NCI-H2196 treated with DMSO at 0.1 percent for 48 hours (cell line): ENCODE data around the gene PRKN.

ENCODE experiments used
- DNase-seq: peaks from one replicate; lab custom pipeline; 2025; ENCODE audit not compliant: unreplicated experiment; lab: John Stamatoyannopoulos, UW

The PRKN gene

DNA sequence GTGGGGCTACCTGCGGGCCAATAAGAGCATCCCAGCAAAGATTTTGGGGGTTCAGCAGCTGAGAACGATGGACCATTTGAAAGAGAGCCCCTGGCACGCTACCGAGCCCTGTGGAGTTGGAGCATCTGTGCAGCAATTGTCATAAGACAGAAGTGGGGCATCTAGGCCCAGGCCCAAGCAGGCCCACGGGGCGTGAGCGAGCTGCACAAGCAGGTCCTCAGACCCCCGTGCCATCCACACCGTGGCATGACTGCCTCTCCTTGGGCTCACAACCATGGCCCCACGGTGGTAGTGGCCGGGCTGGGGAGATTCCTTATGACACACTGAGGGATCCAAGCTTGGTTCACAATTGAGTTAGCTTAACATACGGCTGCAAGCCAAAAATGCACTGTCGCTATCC, 1350.5 kb downstream of the PRKN start:
- no peak for DNase-seq

DNA sequence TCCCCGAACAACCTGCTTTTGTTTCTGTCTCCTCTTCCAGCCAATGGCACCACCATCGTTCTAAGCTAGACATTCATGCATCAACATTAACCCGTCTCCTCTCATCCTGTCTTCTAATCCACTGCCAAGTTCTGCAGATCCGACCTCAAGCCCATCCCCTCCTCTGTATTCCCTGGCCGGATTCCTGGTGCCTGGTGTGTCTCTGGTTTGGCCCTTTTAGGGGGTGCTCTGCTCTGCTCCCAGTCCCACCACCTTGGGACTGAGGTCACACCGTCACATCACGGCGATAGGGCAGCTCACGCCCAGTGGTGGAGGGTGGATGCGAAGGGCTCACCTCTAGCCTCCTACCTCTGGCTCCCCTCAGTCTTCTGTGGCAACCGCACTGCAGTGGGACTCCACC, 1351.2 kb downstream of the PRKN start:
- DNase-seq, result no peak

- no peak for DNase-seq
Measured at GRCh38 chr6:161374971-161375873, 1352.3 kb downstream of the PRKN start.

GRCh38 chr6:161373905-161374451, 1353.6 kb downstream of the PRKN start:
- DNase-seq, result no peak

- no peak for DNase-seq
Measured at GRCh38 chr6:161372422-161372793, 1355.2 kb downstream of the PRKN start.

DNA sequence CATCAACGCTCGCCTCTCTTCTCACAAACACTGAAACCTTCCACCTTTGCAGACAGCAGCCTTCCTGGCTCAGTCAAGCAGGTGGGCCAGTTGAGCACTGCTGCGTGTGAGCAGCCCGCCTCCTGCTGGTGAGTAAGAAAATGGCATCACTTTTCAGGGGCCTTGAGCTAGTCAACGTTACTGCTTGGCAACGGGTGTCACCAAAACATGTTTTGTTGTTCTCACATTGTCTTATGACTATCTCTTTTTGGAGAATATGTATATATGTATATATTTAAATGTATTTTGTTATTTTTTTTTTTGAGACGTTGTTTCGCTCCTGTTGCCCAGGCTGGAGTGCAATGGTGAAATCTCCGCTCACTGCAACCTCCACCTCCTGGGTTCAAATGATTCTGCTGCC, 1356.7 kb downstream of the PRKN start:
- DNase-seq, result peak; percentile 30

DNA sequence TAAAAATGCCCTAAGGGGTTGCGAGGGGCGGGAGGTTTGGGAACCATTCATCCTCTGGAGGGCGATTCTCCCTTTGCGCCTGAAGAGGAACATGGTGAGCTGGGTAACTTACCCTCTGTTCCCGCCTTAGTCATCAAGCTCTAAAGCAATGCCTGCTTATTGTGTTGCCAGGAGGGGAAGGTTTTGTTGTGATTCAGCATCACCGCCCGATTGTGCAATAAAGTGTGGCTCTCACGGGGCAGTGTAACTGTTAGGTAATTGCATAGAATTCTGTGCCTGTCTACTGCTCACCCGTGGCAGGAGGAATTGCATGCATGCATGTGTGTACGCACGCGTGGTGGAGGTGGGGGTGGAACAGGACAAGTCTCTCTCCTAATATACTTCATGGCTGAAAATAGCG, 1358.2 kb downstream of the PRKN start:
- no peak for DNase-seq

GRCh38 chr6:161368514-161368913, 1359.1 kb downstream of the PRKN start:
- DNase-seq, result no peak

GRCh38 chr6:161367472-161367871, 1360.1 kb downstream of the PRKN start:
- no peak for DNase-seq

GRCh38 chr6:161366301-161366923, 1361.2 kb downstream of the PRKN start:
- DNase-seq, result no peak

- no peak for DNase-seq
Measured at GRCh38 chr6:161365633-161366032, 1361.9 kb downstream of the PRKN start.

DNA sequence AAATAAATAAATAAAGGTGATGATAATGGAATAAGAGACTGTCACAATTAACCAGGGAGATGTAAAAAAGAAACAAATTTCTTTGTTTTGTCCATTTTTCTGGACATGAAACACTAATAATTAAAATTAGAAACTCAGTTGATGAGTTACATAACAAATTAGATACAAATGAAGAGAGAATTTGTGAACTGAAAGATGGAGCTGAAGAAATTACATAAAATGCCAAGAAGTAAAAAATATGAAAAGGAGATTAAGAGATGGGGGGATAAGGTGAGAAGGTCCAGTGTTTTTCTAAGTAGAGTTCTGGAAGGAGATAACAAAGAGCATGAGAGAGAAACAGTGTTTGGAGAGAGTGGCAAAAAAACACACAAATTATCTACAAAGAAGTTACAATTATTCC, 1364.3 kb downstream of the PRKN start:
- no peak for DNase-seq

GRCh38 chr6:161362266-161362665, 1365.3 kb downstream of the PRKN start:
- DNase-seq, result no peak

GRCh38 chr6:161361529-161361928, 1366.0 kb downstream of the PRKN start:
- DNase-seq, result no peak

GRCh38 chr6:161360520-161360919, 1367.0 kb downstream of the PRKN start:
- no peak for DNase-seq

GRCh38 chr6:161359618-161359945, 1368.0 kb downstream of the PRKN start:
- DNase-seq, result no peak

DNA sequence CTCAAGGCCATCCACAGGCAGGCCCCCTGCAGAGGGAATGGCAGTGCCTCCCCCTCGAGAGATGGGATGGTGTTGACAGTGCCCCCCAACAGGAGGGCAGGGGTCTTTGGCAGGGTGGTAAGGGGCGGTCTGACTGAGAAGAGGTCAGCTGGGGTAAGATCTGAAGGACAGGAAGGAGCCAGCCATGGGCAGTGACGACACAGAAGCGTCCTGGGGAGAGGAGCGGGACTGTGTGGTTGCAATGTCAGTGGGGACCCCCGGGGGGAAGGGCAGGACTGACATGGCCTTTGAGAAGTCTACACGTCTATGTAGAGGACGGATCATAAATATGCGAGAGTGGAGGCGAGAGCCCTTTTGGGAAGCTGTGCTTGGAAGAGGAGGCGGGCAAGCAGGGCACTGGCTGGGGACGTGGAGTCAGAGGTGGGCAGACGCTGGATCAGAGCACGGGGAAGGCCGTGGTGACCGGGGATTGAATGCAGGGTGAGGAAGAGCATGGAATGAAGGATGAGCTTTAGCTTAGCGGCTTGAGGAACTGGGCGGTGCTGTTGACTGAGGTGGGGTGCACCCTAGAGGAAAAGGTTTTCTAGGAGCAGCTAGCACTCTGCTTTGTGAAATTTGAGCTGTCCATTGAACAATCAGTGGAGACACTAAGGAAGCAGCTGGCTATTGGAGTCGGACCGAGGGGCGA, 1371.3 kb downstream of the PRKN start:
- no peak for DNase-seq

- no peak for DNase-seq
Measured at GRCh38 chr6:161355696-161356095, 1371.9 kb downstream of the PRKN start.

DNA sequence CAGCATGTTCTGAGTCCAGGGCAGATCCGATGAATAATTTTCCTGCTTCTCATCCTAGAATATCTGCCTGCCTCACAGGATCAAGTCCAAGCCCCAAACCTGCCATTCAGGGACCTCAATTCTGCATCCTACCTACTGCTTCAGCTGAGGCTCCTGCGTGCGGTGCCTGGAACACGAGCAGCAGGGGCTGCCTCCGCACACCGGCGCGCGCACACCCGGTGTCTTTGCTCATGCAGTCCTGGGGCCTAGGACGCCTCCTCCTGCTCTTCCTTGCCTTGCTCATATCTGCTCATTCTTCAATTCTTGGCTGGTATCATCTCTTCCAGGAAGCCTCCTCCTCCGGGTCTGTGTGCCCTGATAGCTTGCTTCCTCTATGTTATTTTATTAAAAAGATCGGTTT, 1372.6 kb downstream of the PRKN start:
- DNase-seq, result no peak

DNA sequence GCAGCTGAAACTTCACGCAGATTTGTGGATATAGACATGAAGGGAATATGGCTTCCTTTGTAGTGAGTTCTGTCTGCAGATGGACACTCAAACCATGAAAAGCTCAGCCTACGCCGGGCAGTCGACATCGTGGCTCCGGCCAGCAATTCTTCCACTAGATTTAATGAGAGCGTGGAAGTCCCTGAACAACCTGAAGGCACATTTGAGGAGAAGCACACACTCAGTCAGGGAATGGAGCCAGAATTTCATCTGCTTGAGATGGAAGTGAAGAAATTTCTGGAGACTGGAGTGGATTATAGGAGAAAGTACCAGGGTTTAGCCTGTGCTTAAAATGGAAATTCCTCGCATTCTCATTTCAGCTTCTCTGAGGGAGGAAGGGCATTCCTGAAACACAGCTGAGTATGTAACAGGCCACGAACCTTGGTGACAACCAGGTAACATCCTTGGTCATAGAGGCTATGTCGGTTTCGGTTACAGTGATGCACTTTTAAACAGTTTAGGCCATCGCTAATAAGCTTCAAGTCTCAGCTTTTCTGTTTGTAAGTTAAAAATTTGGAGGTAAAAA, 1373.2 kb downstream of the PRKN start:
- no peak for DNase-seq

- DNase-seq, result no peak
Measured at GRCh38 chr6:161353208-161353613, 1374.4 kb downstream of the PRKN start.

GRCh38 chr6:161351858-161352257, 1375.7 kb downstream of the PRKN start:
- no peak for DNase-seq
